Vagina (tissue), 2 donors: Measurements from ENCODE around the gene SSH3.

Source experiments
- CTCF ChIP-seq, 3 experiments: fragments of 450-650 bp in 2 of 3; fragments of 200-600 bp in 1 of 3; sonication (generic) in 1 of 3; IDR thresholded peaks; one replicate each; pipeline ENCODE4 v1.5.1; 2017 to 2019; ENCODE audit warnings: antibody characterized with exemption in 3 of 3, mild to moderate bottlenecking in 2 of 3, moderate library complexity in 2 of 3
- POLR2A ChIP-seq, 2 donors: fragments of 450-650 bp; IDR thresholded peaks; one replicate each; pipeline ENCODE4 v1.6.1; 2017; ENCODE audit warnings: antibody characterized with exemption in 2 of 2, mild to moderate bottlenecking in 2 of 2, moderate library complexity in 2 of 2

GRCh38 chr11:67354075-67355022 is 51.0 kb downstream of the SSH3 start:
- TF ChIP-seq CTCF (IDR thresholded peaks at IDR 0.05): no peak
- no peak for TF ChIP-seq POLR2A (IDR thresholded peaks at IDR 0.05)
